ENCODE results near the gene KRT80.
A peak's percentile ranks its signal among the peaks of the same experiment; 100 is the strongest.

Gene KRT80

GRCh38 chr12:52180971-52181628 lies 10.7 kb downstream of the KRT80 start:
- no peak overlapping the region for H3K27ac ChIP-seq
- TF ChIP-seq CTCF (IDR thresholded peaks at IDR 0.05) (no peak), ZFX (IDR thresholded peaks at IDR 0.05; ENCODE audit: borderline replicate concordance) (no peak)

- TF ChIP-seq ZFX (IDR thresholded peaks at IDR 0.05; ENCODE audit: borderline replicate concordance): no peak
- no peak for TF ChIP-seq CTCF (IDR thresholded peaks at IDR 0.05)
- H3K27ac ChIP-seq: no peak overlapping the region
These were observed 12.3 kb downstream of the KRT80 start for GRCh38 chr12:52179396-52179973.

GRCh38 chr12:52178984-52179383 lies 12.8 kb downstream of the KRT80 start:
- H3K27ac ChIP-seq: no peak overlapping the region
- TF ChIP-seq ZFX (IDR thresholded peaks at IDR 0.05; ENCODE audit: borderline replicate concordance) (no peak), CTCF (IDR thresholded peaks at IDR 0.05) (no peak)

- TF ChIP-seq ZFX (IDR thresholded peaks at IDR 0.05; ENCODE audit: borderline replicate concordance) (no peak), CTCF (IDR thresholded peaks at IDR 0.05) (no peak)
These were observed 13.4 kb downstream of the KRT80 start for GRCh38 chr12:52178443-52178842.

GRCh38 chr12:52175371-52176350 lies 16.2 kb downstream of the KRT80 start:
- no peak for TF ChIP-seq ZFX (IDR thresholded peaks at IDR 0.05; ENCODE audit: borderline replicate concordance)
- 0 out of 2 replicates have a peak, but pooled peaks have one; percentile 7 for TF ChIP-seq CTCF (IDR thresholded peaks at IDR 0.05)
- no peak overlapping the region for H3K27ac ChIP-seq

More at GRCh38 chr12:52178443-52178842, 13.4 kb downstream of the KRT80 start:
- no peak overlapping the region for H3K27ac ChIP-seq

- TF ChIP-seq ZFX (IDR thresholded peaks at IDR 0.05; ENCODE audit: borderline replicate concordance) (no peak), CTCF (IDR thresholded peaks at IDR 0.05) (no peak)
- H3K27ac ChIP-seq: no peak overlapping the region
These were observed 18.3 kb downstream of the KRT80 start for GRCh38 chr12:52173526-52173925.

All from 22Rv1 (cell line).